ENCODE results near the gene IRX2. TPM values are rescaled to one million over a fixed set of nuclear protein-coding genes. Genes with fewer than 3 reads are reported as not detected.

Gene IRX2
- polyA plus RNA-seq, 12 donors, result 0.11 to 44.9 (median 0.22) TPM; not detected in 3

DNA sequence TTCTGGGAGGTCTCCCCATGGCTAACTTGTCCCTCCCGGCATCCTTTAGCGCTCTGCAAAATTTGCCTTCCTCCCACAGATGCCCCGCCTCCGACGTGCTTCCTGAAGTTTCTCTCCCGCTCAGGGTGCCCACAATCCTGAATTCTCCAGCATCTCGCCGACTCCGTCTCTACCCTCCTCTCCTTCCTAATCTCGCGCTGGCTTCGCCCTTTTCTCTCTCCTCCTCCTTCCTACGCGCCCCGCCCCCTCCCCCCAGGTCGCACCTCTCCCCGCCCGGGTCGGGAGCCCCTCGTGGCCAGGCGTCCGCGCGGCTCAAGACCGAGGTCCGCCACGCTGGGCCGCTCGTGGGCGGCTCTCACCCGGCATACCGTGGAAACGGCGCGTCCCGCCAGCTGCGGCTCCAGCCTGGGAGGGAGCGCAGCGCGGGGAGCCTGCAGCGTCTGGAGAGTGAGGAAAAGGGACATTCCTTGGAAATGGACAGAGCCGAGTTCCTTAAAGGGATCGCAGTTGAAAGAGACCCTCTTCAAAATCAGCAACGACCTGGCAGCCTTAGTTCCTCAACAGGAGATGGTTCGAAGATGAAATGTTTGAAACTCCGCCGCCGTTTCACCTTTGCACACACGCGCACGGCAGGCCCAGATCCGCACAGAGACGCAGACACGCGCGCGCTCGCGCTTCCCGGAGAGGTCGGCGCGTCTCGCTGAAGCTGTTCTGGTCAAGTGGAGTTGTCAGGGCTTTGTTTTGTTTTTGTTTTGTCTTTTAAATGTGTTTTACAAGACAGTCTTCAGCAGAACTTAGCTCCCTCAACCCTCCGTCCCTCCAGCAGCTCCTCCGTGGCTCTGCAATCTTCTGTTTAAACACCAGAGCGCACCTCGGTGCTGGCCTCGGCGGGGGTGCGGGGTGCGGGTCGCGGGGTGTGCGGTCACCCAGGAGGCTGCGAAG is 5.0 kb upstream of the IRX2 start:
- no peak for DNase-seq

GRCh38 chr5:2755681-2756171 is 4.2 kb upstream of the IRX2 start:
- DNase-seq, result no peak

DNA sequence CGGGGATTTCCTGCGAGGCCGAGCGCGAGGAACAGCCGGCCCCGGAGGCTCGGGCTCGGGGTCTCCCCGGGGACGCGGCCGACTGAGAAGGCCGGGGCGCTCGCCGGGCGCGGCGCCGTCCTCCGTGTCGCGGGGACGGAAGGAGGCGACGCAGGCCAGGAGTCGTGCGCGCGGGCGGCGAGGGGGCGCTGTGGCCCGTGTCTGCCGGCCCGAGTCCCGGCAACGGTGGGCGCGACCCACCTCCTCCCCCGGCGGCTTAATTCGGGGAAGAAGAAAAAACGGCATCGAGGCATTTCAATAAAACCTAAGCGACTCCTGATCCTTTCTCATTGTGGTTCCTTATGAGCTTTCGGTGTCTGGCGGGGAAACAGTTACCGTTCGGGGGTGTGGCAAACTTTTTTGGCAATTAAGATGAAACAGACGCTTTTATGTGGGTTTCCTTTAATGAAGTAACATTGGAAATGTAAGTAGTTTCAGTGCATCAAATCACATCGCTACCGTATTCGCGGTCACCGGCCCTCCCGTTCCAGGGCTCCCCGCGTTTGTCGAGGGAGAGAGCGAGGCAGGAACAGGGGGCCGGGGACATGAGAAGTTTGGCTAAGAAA is 3.7 kb upstream of the IRX2 start:
- no peak for DNase-seq

DNA sequence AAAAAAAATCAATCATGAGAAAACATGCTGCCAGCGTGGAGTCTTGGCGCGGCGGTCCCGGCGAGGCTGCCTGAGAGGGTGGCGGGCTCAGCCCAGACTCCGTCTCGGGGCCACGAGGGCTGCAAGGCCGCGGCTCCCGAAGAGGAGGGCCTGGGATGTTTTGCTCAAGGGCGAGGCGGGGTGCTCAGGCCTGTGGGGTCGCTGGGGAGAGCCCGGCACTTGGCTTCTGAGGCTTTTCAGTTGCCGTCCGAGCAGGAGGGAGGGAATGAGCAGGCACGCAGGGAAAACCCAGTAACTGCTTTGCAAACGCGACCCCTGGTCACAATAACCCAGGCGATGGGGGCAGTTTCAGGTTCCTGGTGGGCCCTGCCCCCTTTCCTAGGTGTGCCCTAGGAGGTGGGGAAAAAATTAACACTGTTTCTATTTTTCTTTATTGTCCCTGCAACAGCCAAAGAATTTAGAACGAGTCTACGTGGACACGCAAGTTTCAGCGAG is 3.2 kb upstream of the IRX2 start:
- no peak for DNase-seq

GRCh38 chr5:2753452-2754420 is 2.3 kb upstream of the IRX2 start:
- no peak for DNase-seq

DNA sequence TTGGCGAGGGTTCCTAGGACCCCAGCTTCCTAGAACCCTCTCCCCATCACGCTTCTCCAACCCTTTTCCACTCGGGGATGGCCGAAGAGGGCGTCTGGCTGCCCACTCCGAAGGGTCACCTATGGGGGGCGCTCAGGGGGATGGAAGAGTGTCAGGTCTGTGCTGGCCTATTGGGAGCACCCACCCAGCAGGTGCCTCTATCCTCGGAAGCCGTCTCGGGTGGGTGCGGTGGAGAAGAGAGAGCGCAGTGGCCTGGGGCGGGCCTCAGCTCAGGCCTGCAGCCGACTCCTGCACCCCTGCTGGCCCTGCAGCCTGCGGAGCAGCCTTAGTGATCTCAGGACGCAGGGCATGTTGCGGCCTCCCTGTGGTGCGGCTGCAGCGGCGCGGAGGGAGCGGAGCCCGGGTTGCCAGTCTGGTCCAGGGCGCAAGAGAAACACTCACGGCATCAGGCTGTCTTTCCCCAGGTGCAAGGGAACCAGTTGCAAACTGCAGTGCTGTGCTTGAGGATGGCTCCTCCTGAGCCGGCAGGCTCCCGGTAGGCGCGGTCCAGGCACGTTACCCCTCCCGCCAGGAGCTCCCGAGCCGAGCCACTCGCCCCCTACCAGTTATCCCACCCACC is 1.5 kb upstream of the IRX2 start:
- no peak for DNase-seq

- DNase-seq, result no peak
Observed at GRCh38 chr5:2752059-2752820, 763 bp upstream of the IRX2 start.

DNA sequence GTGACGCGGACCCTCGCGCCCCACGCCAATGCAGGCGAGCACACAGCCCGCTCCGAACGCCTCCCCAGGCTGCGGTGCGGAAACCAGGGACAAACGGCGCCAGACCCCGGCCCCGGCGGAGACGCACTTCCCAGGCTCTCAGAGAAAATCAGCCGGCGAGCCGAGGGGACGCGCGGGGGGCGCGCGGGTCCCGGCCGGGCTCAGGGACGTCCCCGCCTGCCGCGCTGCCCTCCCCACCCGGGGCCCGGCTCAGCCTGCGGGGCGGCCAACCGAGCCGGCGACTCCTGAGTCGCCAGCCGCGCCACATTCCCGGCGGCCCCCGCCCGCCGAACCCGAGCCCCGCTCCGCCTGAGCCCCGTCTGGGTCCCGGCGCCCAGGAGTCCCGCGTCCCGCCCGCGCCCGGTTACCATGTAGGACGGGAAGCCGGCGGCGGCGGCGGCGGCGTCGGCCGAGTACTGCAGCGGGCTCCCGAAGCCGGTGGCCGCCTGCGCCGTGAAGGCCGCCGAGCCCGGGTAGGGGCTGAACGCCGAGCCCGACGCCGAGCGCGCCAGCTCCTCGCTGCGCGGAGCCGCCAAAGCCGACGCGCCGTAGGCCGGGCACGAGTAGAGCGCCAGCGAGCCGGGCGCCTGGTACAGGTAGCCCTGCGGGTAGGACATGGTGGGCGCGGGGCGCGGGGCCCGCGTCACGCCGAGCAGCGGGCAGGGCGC is 566 bp downstream of the IRX2 start:
- no peak for DNase-seq

DNA sequence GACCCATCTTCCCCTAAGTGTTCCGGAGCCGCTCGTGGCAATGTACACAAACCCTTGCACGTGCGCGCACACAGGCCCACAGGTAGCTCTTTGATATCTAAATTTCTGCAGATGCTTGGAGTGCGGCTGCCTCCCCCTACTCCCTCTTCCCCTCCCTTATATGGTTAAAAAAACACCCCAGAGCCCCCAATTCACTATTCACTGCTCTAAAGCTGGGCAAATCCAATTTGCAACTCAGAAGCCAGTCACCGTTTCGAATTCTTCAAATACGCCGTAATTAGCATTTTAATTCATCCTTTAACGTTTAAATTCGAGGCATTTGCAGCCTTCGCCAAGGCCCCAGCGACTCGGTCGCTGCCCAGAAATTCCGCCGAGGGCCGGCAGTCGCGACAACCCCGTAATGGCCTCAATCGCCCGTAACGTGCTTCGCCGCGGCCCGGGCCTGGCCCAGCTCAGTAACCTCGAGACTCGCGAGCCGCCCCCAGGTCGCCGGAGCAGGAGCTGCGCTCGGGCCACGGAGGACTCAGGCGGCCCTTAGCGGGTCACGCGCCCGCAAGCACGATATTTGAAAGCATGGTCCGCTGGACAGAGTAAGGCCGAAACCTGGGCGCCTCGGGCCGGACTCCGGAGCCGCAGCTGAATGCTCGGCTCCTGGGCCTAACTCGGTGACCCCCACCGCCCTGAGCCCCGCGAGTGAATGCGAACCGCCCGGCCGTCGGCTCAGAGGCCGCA is 1.3 kb downstream of the IRX2 start:
- no peak for DNase-seq

DNA sequence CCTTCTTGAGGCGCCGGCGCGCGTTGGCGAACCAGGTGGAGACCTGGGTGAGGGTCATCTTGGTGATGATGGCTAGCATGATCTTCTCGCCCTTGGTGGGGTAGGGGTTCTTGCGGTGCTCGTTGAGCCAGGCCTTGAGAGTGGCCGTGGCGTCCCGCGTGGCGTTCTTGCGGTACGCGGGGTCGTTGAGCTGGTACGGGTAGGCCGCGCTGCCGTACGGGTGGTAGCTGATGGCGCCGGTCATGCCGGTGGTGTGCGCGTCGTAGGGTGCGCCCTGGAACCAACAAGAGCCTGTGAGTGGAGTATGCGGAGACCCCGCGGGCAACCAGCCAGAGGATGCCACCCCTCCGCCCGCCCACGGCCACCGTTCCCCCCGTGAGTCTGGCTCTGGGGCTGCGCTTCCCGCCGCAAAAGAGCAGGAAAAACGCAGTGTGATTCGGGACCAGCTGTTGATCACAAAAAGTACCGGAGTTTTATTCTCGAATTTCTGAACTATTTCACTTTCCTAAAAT is 1.9 kb downstream of the IRX2 start:
- no peak for DNase-seq

GRCh38 chr5:2748861-2749513 is 2.5 kb downstream of the IRX2 start:
- no peak for DNase-seq

DNA sequence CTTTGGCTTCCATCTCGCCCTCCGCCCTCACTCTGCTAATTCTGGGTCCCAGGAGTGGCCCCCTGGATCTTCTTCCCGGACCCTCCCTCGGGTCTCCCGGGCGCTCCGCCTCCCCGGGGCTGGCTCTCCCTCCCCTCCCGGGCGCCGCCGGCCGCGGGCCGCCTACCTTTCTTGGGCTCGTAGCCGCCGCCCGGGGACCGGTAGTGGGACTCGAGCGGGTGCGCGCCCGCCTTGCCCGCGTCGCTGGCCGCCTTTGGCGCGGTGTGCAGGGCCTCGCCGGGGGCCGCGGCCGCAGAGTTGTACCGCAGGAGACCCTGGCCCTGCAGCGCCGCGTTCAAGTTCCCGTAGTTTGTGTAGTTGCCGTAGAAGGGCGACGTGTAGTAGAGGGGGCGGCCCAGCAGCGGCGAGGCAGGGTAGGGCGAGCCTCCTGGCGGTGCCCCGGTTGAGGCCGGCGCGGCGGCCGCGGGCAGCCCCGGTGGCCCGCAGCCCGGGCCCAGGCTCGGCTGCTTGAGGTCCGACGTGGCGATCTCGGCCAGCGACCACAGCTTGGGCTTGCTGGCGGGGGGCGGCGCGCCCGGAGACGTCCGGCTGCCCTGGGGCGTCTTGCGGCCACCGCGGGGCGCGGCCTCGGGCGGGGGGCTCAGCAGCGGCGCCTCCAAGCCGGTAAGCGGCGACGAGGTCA is 3.2 kb downstream of the IRX2 start:
- no peak for DNase-seq

GRCh38 chr5:2747363-2748162 is 3.9 kb downstream of the IRX2 start:
- DNase-seq, result no peak

DNA sequence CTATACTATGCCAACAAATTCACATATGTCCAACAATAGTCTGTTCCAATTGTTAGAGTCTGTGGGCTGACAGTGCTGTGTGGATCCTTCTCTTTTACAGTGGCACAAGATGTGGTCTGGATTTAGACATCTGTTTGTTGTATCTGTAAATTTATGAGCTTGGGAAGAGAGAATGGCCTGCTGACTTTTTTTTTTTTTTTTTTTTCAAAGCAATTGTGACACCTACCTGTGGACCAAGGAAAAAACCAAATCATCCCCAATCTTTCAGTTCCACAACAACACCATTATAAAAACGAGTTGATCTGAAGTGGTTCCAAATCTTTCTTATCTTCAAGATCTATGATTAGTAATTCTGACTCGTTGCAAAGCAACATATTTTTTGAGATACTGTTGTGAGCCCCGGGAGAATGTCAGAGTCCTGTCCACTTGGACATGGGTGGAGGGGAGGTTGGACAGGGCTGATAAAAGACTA is 4.9 kb downstream of the IRX2 start:
- DNase-seq, result no peak

DNA sequence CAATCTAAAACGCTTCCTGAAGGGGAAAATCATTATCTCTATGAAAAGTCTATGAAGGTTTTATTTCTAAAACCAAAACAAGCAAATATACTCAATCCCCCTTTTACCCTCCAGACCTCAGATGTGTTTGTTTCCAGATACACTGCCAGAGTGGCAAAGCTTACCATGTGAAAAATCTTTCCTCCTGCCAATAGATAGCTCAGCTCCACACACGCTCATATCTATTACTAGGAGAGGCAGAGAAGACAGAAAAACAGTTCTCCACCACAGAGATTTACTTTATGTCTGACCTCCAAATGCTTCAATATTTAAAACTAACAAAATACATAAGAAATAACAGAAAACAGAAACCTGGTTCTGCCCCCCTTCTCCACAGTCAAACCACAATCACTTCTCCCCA is 7.0 kb downstream of the IRX2 start:
- no peak for DNase-seq

GRCh38 chr5:2742921-2743679 is 8.4 kb downstream of the IRX2 start:
- no peak for DNase-seq
